Subcutaneous adipose tissue (tissue), 4 donors: ENCODE data around the gene NUDT9. TPM values are rescaled to one million over a fixed set of nuclear protein-coding genes. Genes with fewer than 3 reads are reported as not detected.

Source experiments
- CTCF ChIP-seq: fragments of 450-650 bp; IDR thresholded peaks from one replicate; pipeline ENCODE4 v1.5.1; 2016; ENCODE audit warnings: low read depth, mild to moderate bottlenecking, control low read depth, antibody characterized with exemption, moderate library complexity
- total RNA-seq, 4 donors: library from RNA; depleted of rRNA; stranded (reverse); fragments of >200 nt; gene quantifications; one replicate each; pipeline ENCODE4 v1.1.0, GENCODE V29; 2016

Gene NUDT9
- total RNA-seq, 4 donors from 2014 or later: 12.6 to 30.3 (median 17.1) TPM

DNA sequence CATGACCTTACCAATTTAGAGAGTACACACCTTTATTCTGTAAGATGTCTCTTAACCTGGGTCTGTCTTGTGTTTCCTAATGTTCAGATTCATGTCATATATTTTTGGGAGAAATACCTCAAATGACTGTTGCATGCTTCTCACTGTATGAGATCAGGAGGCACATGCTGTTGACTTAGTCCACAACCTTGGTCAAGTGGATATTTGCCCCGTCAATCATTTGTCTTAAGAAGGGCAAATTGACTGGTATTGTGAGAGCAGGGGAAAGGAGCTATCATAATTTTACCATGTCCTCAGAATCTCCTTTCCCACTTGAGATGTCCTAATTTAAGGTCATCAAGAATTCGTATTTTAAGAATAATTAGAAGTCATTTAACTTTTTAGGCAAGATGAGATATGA lies 11.0 kb downstream of the NUDT9 start:
- TF ChIP-seq CTCF: no peak

DNA sequence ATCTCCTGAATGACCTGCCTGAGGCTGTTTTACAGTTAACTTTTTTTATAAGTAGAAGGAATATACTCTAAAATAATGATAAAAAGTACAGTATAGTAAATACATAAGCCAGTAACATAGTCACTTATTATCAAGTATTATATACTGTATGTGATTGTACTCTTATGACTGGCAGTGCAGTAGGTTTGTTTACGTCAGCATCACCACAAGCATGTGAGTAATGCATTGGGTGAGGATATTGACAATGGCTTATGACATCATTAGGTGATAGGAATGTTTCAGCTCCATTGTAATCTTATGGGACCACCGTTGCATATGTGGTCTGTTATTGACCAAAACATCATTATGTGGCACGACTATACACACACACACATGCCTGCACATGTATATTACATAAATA lies 20.5 kb downstream of the NUDT9 start:
- TF ChIP-seq CTCF: no peak

GRCh38 chr4:87444741-87445140 lies 22.4 kb downstream of the NUDT9 start:
- TF ChIP-seq CTCF: no peak

DNA sequence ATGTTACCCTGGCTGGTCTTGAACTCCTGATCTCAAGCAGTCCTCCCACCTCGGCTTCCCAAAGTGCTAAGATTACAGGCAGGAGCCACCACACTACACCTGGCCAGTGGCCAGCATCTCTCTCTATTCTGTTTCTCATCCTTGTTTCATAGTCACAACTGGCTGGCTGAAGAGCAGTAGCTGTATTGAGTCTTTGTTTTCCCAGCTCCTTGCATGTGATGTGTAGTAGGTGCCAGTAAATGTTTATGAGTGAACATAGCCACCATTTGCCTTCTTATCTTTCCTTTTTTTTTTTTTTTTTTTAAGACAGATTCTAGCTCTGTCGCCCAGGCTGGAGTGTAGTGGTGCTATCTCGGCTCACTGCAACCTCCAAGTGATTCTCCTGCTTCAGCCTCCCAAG lies 23.6 kb downstream of the NUDT9 start:
- TF ChIP-seq CTCF: no peak

- TF ChIP-seq CTCF: no peak
Measured at GRCh38 chr4:87451537-87451936, 29.2 kb downstream of the NUDT9 start.

DNA sequence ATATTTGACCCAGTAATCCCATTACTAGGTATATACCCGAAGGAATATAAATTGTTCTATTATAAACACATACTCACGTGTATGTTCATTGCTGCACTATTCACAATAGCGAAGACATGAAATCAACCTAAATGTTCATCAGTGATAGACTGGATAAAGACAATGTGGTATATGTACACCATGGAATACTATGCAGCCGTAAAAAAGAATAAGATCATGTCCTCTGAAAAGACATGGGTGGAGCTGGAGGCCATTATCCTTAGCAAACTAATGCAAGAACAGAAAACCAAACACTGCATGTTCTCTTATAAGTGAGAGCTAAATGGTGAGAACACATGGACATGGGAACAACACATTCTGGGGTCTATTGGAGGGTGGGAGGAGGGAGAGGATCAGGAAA lies 36.5 kb downstream of the NUDT9 start:
- no peak for TF ChIP-seq CTCF

DNA sequence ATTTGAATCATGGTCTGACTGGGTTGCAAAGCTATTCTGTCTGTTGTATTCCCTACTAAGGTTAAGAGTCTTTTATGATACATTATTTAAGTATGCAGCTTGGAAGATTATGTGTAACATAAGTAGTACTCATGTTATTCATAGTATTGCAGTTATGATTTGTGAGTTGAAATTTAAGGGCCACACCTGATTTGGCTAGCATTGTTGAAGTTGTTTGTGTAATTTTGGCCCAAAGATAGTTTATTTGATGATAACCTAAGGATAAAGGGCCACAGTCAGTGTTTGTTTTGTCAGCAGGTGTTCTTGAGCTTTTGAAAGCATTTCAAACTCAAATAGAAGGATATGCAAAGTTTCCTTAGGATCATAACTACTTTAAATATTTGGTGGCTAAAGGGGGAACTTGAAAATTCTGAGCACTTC lies 38.9 kb downstream of the NUDT9 start:
- TF ChIP-seq CTCF: no peak
